ENCODE measurements around the gene ZNF236. TPM values are rescaled to one million over a fixed set of nuclear protein-coding genes. Genes with fewer than 3 reads are reported as not detected.

ZNF236 gene
- total and polyA plus RNA-seq, 7 donors, result 0.60 to 26.6 (median 18.9) TPM

DNA sequence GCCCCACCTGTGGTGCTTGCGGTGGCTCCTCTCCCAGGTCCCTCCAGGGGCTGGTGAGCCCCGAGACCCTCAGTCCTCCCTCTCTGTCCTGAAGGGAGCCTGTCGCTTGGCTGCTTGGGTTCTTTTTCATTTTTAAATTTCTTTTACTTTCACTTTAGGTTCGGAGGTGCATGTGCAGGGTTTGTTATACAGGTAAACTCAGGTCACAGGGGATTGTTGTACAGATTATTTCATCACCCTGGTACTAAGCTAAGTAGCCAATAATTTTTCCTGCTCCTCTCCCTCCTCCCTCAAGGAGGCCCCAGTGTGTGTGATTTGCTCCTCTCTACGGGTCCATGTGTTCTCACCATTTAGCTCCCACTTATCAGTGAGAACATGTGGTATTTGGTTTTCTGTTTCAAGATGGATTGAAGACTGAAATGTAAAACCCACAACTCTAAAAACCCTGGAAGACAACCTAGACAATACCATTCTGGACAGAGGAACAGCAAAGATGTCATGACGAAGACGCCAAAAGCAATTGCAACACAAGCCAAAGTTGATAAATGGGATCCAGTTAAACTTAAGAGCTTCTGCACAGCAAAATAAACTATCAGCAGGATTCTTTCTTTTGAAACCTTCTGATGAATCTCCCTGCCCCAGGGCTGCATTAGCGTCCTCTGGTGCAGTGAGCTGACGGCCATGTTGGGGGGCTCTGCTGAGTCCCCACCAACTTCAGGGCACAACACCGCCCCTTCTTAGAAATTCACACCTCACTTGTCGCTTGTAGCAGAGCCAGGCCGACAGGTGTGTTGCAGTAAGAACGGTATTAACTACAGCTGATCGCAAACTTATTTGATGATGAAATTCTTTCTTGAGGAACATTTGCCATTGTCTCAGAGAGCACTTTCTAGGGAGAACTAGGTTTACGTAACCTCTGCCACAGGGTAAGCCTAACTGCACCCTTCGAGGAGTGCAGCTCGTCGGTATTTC lies 135.3 kb downstream of the ZNF236 start:
- no peak overlapping the region for H3K27ac ChIP-seq
- intact Hi-C loops (cut with DNase I), result no loop called here
- TF ChIP-seq, protein P1, sequence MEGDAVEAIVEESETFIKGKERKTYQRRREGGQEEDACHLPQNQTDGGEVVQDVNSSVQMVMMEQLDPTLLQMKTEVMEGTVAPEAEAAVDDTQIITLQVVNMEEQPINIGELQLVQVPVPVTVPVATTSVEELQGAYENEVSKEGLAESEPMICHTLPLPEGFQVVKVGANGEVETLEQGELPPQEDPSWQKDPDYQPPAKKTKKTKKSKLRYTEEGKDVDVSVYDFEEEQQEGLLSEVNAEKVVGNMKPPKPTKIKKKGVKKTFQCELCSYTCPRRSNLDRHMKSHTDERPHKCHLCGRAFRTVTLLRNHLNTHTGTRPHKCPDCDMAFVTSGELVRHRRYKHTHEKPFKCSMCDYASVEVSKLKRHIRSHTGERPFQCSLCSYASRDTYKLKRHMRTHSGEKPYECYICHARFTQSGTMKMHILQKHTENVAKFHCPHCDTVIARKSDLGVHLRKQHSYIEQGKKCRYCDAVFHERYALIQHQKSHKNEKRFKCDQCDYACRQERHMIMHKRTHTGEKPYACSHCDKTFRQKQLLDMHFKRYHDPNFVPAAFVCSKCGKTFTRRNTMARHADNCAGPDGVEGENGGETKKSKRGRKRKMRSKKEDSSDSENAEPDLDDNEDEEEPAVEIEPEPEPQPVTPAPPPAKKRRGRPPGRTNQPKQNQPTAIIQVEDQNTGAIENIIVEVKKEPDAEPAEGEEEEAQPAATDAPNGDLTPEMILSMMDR (IDR thresholded peaks at IDR 0.05), result no peak
- TF ChIP-seq EP300 (IDR thresholded peaks at IDR 0.05) (no peak), POLR2AphosphoS5 (IDR thresholded peaks at IDR 0.05) (no peak), POLR2A (IDR thresholded peaks at IDR 0.05) (no peak)
- H3K27me3 ChIP-seq, result no peaks in the 10 kb centered on the region
- DNase-seq, result no peak
- peaks cover 0 to 25% (median 14%) of the 10 kb centered on the region in 4 donors for H3K4me1 ChIP-seq
- no peak overlapping the region for H3K4me3 ChIP-seq
- peaks cover 0 to 60% (median 36%) of the 10 kb centered on the region in 4 donors for H3K36me3 ChIP-seq
- 91 to 93% methylated on average over 18 of the region's 18 CpGs for WGBS, 2 donors
- no peaks in the 10 kb centered on the region for H3K9me3 ChIP-seq

DNA sequence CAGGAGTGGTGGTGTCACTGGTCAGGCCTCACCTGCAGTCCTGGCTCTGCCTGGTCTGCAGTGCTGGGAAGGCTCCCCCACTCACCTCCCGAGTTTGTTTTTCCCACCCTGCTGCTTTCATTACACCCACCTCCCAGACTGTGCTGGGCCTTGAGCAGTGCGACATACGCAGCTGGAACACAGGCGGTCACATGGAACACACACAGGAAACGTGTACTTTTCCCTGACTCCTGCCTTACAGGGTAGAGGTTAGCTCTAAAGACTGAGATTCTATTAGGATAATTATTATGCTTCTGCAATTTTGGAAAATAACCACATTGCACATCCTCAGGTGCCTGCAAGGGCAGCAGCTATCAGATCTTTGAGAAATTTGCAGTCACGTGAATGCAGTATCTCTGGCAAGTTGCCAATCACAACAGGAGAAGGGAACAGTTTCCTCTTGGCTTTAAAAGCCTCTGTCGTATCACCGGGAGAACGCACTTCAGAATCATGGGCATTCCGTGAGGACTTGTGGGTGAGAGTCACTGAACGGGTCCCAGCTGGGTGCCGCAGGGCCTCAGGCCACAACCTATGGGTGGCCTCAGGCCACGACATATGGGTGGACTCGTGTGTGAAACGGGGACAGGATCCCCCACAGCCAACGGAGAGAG lies 136.5 kb downstream of the ZNF236 start:
- Histone ChIP-seq H3K27me3 (no peaks in the 10 kb centered on the region), H3K4me3 (no peak overlapping the region), H3K36me3 (peaks cover 0 to 57% (median 36%) of the 10 kb centered on the region in 4 donors), H3K27ac (no peak overlapping the region), H3K9me3 (no peaks in the 10 kb centered on the region), H3K4me1 (peaks cover 0 to 14% (median 3%) of the 10 kb centered on the region in 4 donors)
- 39 to 73% methylated on average over 16 of the region's 16 CpGs for WGBS, 2 donors
- TF ChIP-seq EP300 (IDR thresholded peaks at IDR 0.05), result no peak
- TF ChIP-seq, protein P1 (IDR thresholded peaks at IDR 0.05), result no peak
- no peak for TF ChIP-seq POLR2AphosphoS5 (IDR thresholded peaks at IDR 0.05)
- TF ChIP-seq POLR2A (IDR thresholded peaks at IDR 0.05), result no peak
- intact Hi-C loops (cut with DNase I), result no loop called here
- no peak for DNase-seq

DNA sequence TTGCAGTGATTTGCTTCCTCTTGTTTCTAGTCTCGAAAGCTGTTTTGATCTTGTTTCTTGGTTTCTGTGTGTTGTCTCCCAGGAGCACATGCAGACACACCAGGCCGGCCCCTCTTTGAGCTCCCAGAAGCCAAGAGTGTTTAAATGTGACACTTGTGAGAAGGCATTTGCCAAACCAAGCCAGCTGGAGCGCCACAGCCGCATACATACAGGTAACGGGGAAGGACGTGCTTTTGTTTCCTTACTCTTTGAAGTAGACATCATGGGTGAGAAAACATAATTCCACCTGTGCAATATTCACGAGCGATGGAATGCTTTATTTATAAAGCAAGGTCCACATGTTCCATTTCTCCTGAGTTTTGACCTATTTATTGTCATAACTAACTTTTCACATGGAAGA lies 137.2 kb downstream of the ZNF236 start:
- WGBS, 2 donors, result 93 to 94% methylated on average over 8 of the region's 8 CpGs
- Histone ChIP-seq H3K36me3 (peaks cover 0 to 57% (median 36%) of the 10 kb centered on the region in 4 donors), H3K4me1 (peaks cover 0 to 9% (median 0%) of the 10 kb centered on the region in 4 donors)

DNA sequence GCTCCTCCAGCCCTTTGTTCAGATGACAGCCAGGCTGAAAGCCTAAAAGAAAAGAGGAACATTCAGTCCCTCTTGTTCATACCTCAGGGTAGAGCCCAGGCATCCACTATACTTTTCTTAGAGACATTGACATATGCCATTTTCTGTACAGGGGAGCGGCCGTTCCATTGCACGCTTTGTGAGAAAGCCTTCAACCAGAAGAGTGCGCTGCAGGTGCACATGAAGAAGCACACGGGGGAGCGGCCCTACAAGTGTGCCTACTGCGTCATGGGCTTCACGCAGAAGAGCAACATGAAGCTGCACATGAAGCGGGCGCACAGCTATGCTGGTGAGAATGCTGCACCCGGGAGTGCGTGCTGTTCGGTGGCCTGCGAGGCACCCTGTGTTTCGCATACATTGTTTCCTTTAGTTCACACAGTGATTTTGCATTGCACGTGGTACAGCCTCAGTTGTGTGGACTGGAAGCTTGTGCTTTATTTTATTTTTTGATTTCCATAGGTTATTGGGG lies 138.2 kb downstream of the ZNF236 start:
- DNase-seq, result no peak
- Histone ChIP-seq H3K4me3 (no peak overlapping the region), H3K27ac (no peak overlapping the region), H3K9me3 (no peaks in the 10 kb centered on the region), H3K27me3 (no peaks in the 10 kb centered on the region), H3K36me3 (peaks cover 0 to 57% (median 35%) of the 10 kb centered on the region in 4 donors), H3K4me1 (peaks cover 0 to 9% (median 0%) of the 10 kb centered on the region in 4 donors)
- TF ChIP-seq, protein P1 (IDR thresholded peaks at IDR 0.05), result no peak
- TF ChIP-seq POLR2A (IDR thresholded peaks at IDR 0.05) (no peak), POLR2AphosphoS5 (IDR thresholded peaks at IDR 0.05) (no peak), EP300 (IDR thresholded peaks at IDR 0.05) (no peak)
- intact Hi-C loops (cut with DNase I), result no loop called here
- WGBS, 2 donors, result 95 to 96% methylated on average over 16 of the region's 16 CpGs

More for the DNA sequence above, 137.2 kb downstream of the ZNF236 start:
- H3K4me3 ChIP-seq, result no peak overlapping the region
- no peak for DNase-seq
- no peaks in the 10 kb centered on the region for H3K27me3 ChIP-seq
- intact Hi-C loops (cut with DNase I), result no loop called here
- TF ChIP-seq, protein P1 (IDR thresholded peaks at IDR 0.05), result no peak
- TF ChIP-seq POLR2AphosphoS5 (IDR thresholded peaks at IDR 0.05) (no peak), POLR2A (IDR thresholded peaks at IDR 0.05) (no peak), EP300 (IDR thresholded peaks at IDR 0.05) (no peak)
- no peak overlapping the region for H3K27ac ChIP-seq
- no peaks in the 10 kb centered on the region for H3K9me3 ChIP-seq

Data from sigmoid colon (tissue), 7 donors.